IPS-11a (cell line): ENCODE data around the gene SYNJ1.
"Not testable (repeated sequence)": the region's sequence is repeated elsewhere in the genome, so short reads cannot be mapped to it uniquely, and the experiment has no call there.

ENCODE experiments used
- H3K4me3 ChIP-seq: one replicate; pipeline ENCODE4 v1.5.1; 2013; ENCODE audit warnings: low read depth, low read length, control low read depth

SYNJ1 gene

GRCh38 chr21:32727687-32728455 is at the start of gene SYNJ1:
Gene SYNJ1 (minus strand): TSS chr21:32728013. CDS start chr21:32726895, 1,118 bp downstream.
- H3K4me3 ChIP-seq = peak within 1 kb of the TSS; percentile 85

GRCh38 chr21:32777269-32777668 is 49.5 kb upstream of the SYNJ1 start:
- H3K4me3 ChIP-seq = no peak overlapping the region

GRCh38 chr21:32776743-32777142 is 48.9 kb upstream of the SYNJ1 start:
- no peak overlapping the region for H3K4me3 ChIP-seq

GRCh38 chr21:32773048-32773344 is 45.2 kb upstream of the SYNJ1 start:
- H3K4me3 ChIP-seq = not testable (repeated sequence)

- peak overlapping the region; percentile 96 for H3K4me3 ChIP-seq
Observed at GRCh38 chr21:32772281-32773047, 44.7 kb upstream of the SYNJ1 start.

- H3K4me3 ChIP-seq = peak overlapping the region; percentile 96
Observed at GRCh38 chr21:32770871-32771523, 43.2 kb upstream of the SYNJ1 start.

GRCh38 chr21:32768530-32768929 is 40.7 kb upstream of the SYNJ1 start:
- H3K4me3 ChIP-seq = no peak overlapping the region

GRCh38 chr21:32765058-32765457 is 37.2 kb upstream of the SYNJ1 start:
- no peak overlapping the region for H3K4me3 ChIP-seq

- no peak overlapping the region for H3K4me3 ChIP-seq
Observed at GRCh38 chr21:32764186-32764585, 36.4 kb upstream of the SYNJ1 start.

GRCh38 chr21:32757804-32758203 is 30.0 kb upstream of the SYNJ1 start:
- no peak overlapping the region for H3K4me3 ChIP-seq

GRCh38 chr21:32756096-32756495 is 28.3 kb upstream of the SYNJ1 start:
- no peak overlapping the region for H3K4me3 ChIP-seq

GRCh38 chr21:32753818-32754585 is 26.2 kb upstream of the SYNJ1 start:
- H3K4me3 ChIP-seq = no peak overlapping the region

GRCh38 chr21:32750405-32750804 is 22.6 kb upstream of the SYNJ1 start:
- H3K4me3 ChIP-seq = no peak overlapping the region

GRCh38 chr21:32749662-32750061 is 21.8 kb upstream of the SYNJ1 start:
- no peak overlapping the region for H3K4me3 ChIP-seq

- no peak overlapping the region for H3K4me3 ChIP-seq
Observed at GRCh38 chr21:32748529-32748928, 20.7 kb upstream of the SYNJ1 start.

- no peak overlapping the region for H3K4me3 ChIP-seq
Observed at GRCh38 chr21:32747396-32747795, 19.6 kb upstream of the SYNJ1 start.

- not testable (repeated sequence) for H3K4me3 ChIP-seq
Observed at GRCh38 chr21:32746711-32747110, 18.9 kb upstream of the SYNJ1 start.

- no peak overlapping the region for H3K4me3 ChIP-seq
Observed at GRCh38 chr21:32742396-32742795, 14.6 kb upstream of the SYNJ1 start.

GRCh38 chr21:32741336-32741735 is 13.5 kb upstream of the SYNJ1 start:
- H3K4me3 ChIP-seq = no peak overlapping the region

- H3K4me3 ChIP-seq = no peak overlapping the region
Observed at GRCh38 chr21:32739946-32740345, 12.1 kb upstream of the SYNJ1 start.

- not testable (repeated sequence) for H3K4me3 ChIP-seq
Observed at GRCh38 chr21:32736083-32736482, 8.3 kb upstream of the SYNJ1 start.
